Glutamatergic neuron (in vitro differentiated cells): ENCODE data around the gene CMTR1. TPM values are rescaled to one million over a fixed set of nuclear protein-coding genes. Genes with fewer than 3 reads are reported as not detected.

Source experiments
- DNase-seq: peaks from one replicate; pipeline ENCODE4 v3.0.0; 2022
- H3K27ac Mint-ChIP-seq: one replicate; pipeline ENCODE4 v1.8.0; 2020; ENCODE audit warnings: mild to moderate bottlenecking, mixed read lengths, inconsistent platforms; ENCODE audit not compliant: unreplicated experiment
- H3K27me3 Mint-ChIP-seq: one replicate; pipeline ENCODE4 v1.8.0; 2020; ENCODE audit warnings: mild to moderate bottlenecking, moderate library complexity, mixed read lengths, inconsistent platforms; ENCODE audit not compliant: unreplicated experiment
- H3K36me3 Mint-ChIP-seq: one replicate; pipeline ENCODE4 v1.8.0; 2020; ENCODE audit warnings: mild to moderate bottlenecking, mixed read lengths, inconsistent platforms; ENCODE audit not compliant: unreplicated experiment
- H3K4me1 Mint-ChIP-seq: one replicate; pipeline ENCODE4 v1.8.0; 2020; ENCODE audit warnings: mild to moderate bottlenecking, low read depth, mixed read lengths, inconsistent platforms; ENCODE audit not compliant: unreplicated experiment
- H3K4me3 Mint-ChIP-seq: one replicate; pipeline ENCODE4 v1.8.0; 2020; ENCODE audit warnings: mild to moderate bottlenecking, mixed read lengths, inconsistent platforms; ENCODE audit not compliant: unreplicated experiment
- H3K9me3 Mint-ChIP-seq: one replicate; pipeline ENCODE4 v1.8.0; 2020; ENCODE audit warnings: mild to moderate bottlenecking, moderate library complexity, mixed read lengths, inconsistent platforms; ENCODE audit not compliant: unreplicated experiment
- CTCF ChIP-seq: fragments of 200-600 bp; sonication (generic); IDR thresholded peaks from one replicate; pipeline ENCODE4 v1.5.0; 2021; ENCODE audit not compliant: partially characterized antibody, unreplicated experiment
- total RNA-seq: library from RNA; stranded (reverse); fragmentation: NEBNext Ultra II Directional; extraction: Animal tissue kit (Norgen Biotek cat#: 25700); gene quantifications from one replicate; pipeline ENCODE4 v1.2.1, GENCODE V29; 2021; ENCODE audit not compliant: unreplicated experiment

CMTR1 gene
- total RNA-seq, 1 donor from 2014 or later, result 61.6 TPM

DNA sequence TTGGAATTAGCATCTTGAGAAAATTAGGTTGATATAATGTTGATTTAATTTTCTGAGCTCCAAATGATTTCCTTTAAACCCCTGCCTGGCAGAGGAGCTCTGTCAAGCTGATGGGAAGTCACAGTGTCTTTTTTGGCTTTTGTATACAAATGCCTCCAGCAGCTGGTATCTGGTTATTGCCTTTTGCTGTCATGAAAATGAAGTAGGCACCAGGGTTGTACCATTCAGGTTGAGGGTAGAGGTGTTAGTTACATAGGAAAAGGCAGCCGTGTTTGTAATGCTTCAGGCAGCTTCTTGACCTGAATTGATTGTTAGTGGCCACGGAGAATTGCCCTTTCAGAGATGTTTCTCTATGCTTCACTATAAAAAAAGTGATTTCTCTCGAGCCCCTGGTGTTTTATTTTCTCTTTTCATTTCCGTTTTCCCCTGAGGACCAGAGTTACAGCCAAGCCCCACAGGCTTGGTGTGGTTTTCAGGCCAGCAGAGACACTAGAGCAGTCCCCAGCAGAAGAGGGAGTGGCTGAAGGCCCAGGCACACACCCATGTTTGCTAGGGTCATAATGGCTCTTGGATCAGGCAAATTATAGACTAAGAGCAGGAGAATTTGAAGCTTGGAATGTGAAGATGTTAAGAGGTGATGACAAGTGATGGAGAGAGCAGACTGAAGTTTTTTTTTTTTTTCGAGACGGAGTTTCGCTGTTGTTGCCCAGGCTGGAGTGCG lies 21.6 kb downstream of the CMTR1 start:
- Mint-ChIP-seq H3K27ac (no peak overlapping the region), H3K36me3 (no peaks in the 10 kb centered on the region), H3K4me3 (no peak overlapping the region)

DNA sequence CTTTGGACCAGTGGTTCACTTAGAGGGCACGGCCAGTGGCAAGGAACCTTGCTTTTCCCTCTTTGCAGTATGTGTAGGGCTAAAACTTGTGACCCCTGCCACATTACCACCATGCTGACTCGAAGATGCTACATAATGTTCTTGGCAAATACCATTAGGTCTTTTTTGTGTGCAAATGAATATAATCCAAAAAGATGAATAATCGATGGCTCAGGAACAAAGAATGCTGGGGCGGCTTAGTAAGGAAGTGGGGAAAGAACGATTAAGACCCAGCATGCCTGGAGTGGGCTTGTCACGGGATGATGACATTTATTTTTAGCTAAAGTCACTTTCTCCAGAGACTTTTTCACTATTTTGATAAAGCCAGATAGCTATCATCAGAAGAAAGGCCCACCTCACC lies 23.1 kb downstream of the CMTR1 start:
- H3K4me1 Mint-ChIP-seq, result peaks cover 65% of the 10 kb centered on the region
- H3K4me3 Mint-ChIP-seq, result no peak overlapping the region
- H3K27ac Mint-ChIP-seq, result no peak overlapping the region
- no peaks in the 10 kb centered on the region for H3K36me3 Mint-ChIP-seq
- peaks cover 10% of the 10 kb centered on the region for H3K9me3 Mint-ChIP-seq
- TF ChIP-seq CTCF, result no peak
- peaks cover 8% of the 10 kb centered on the region for H3K27me3 Mint-ChIP-seq
- no peak for DNase-seq

More for the DNA sequence above, 21.6 kb downstream of the CMTR1 start:
- DNase-seq, result no peak
- Mint-ChIP-seq H3K9me3 (peaks cover 5% of the 10 kb centered on the region), H3K27me3 (peaks cover 8% of the 10 kb centered on the region), H3K4me1 (peaks cover 63% of the 10 kb centered on the region)
- TF ChIP-seq CTCF, result no peak

GRCh38 chr6:37456816-37457560 lies 24.0 kb downstream of the CMTR1 start:
- peaks cover 8% of the 10 kb centered on the region for H3K27me3 Mint-ChIP-seq
- H3K27ac Mint-ChIP-seq, result no peak overlapping the region
- H3K4me3 Mint-ChIP-seq, result no peak overlapping the region
- no peak for DNase-seq
- no peak for TF ChIP-seq CTCF
- H3K4me1 Mint-ChIP-seq, result peaks cover 64% of the 10 kb centered on the region
- peaks cover 8% of the 10 kb centered on the region for H3K9me3 Mint-ChIP-seq
- no peaks in the 10 kb centered on the region for H3K36me3 Mint-ChIP-seq

- H3K9me3 Mint-ChIP-seq, result peaks cover 8% of the 10 kb centered on the region
- H3K4me3 Mint-ChIP-seq, result peak overlapping the region; percentile 57
- peaks cover 4% of the 10 kb centered on the region for H3K36me3 Mint-ChIP-seq
- H3K27me3 Mint-ChIP-seq, result peaks cover 8% of the 10 kb centered on the region
- H3K27ac Mint-ChIP-seq, result peak overlapping the region; percentile 97
- DNase-seq, result peak; percentile 71
- H3K4me1 Mint-ChIP-seq, result peaks cover 57% of the 10 kb centered on the region
- TF ChIP-seq CTCF, result no peak
These were observed 27.2 kb downstream of the CMTR1 start for GRCh38 chr6:37459981-37460800.
